MM.1S (cell line): ENCODE measurements around the gene OSBP2.

Source experiments
- EZH2 ChIP-seq: fragments of 300-600 bp; sonication (generic); optimal IDR thresholded peaks from 2 replicates; pipeline ENCODE3; 2017; ENCODE audit warnings: low read depth, mild to moderate bottlenecking, antibody characterized with exemption, low read length, mixed read lengths
- TF ChIP-seq, protein P1 (sequence below): fragments of 300-600 bp; sonication (generic); IDR thresholded peaks from 2 replicates; pipeline ENCODE4 v1.5.1; 2016; ENCODE audit warnings: antibody characterized with exemption, low read length, mixed read lengths

GRCh38 chr22:30824711-30825110 lies 130.0 kb downstream of the OSBP2 start:
- TF ChIP-seq, protein P1, sequence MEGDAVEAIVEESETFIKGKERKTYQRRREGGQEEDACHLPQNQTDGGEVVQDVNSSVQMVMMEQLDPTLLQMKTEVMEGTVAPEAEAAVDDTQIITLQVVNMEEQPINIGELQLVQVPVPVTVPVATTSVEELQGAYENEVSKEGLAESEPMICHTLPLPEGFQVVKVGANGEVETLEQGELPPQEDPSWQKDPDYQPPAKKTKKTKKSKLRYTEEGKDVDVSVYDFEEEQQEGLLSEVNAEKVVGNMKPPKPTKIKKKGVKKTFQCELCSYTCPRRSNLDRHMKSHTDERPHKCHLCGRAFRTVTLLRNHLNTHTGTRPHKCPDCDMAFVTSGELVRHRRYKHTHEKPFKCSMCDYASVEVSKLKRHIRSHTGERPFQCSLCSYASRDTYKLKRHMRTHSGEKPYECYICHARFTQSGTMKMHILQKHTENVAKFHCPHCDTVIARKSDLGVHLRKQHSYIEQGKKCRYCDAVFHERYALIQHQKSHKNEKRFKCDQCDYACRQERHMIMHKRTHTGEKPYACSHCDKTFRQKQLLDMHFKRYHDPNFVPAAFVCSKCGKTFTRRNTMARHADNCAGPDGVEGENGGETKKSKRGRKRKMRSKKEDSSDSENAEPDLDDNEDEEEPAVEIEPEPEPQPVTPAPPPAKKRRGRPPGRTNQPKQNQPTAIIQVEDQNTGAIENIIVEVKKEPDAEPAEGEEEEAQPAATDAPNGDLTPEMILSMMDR = no peak
- TF ChIP-seq EZH2 = no peak
